ENCODE data around the gene CCR5. TPM values are rescaled to one million over a fixed set of nuclear protein-coding genes. Genes with fewer than 3 reads are reported as not detected.

Gene CCR5
- total RNA-seq, 1 donor from 2014 or later = 0.22 TPM

GRCh38 chr3:46353647-46354410 lies 16.9 kb upstream of the CCR5 start, which contains the start of gene CCR2:
Gene CCR2, plus strand, starts transcription at chr3:46354111. Its CDS starts 3,417 bp downstream, at chr3:46357528.
- DNase-seq (ENCODE audit: extremely low spot score, unreplicated experiment) = no peak
- H3K4me3 Mint-ChIP-seq = no peak within 1 kb of the TSS
- H3K36me3 Mint-ChIP-seq = no peaks in the 10 kb centered on the region
- TF ChIP-seq CTCF (conservative IDR thresholded peaks at IDR 0.05) = no peak
- H3K9me3 Mint-ChIP-seq = no peaks in the 10 kb centered on the region
- H3K27ac Mint-ChIP-seq = no peak within 1 kb of the TSS
- no peaks in the 10 kb centered on the region for H3K4me1 Mint-ChIP-seq (ENCODE audit: unreplicated experiment)
- H3K27me3 Mint-ChIP-seq = peaks cover 80% of the 10 kb centered on the region

- H3K27me3 Mint-ChIP-seq = peaks cover 79% of the 10 kb centered on the region
- TF ChIP-seq CTCF (conservative IDR thresholded peaks at IDR 0.05) = no peak
Measured at GRCh38 chr3:46354478-46354877, 16.3 kb upstream of the CCR5 start.

GRCh38 chr3:46354984-46355383 lies 15.8 kb upstream of the CCR5 start:
- Mint-ChIP-seq H3K9me3 (no peaks in the 10 kb centered on the region), H3K4me1 (ENCODE audit: unreplicated experiment) (no peaks in the 10 kb centered on the region), H3K27me3 (peaks cover 81% of the 10 kb centered on the region), H3K27ac (no peak overlapping the region), H3K36me3 (no peaks in the 10 kb centered on the region), H3K4me3 (no peak overlapping the region)
- no peak for DNase-seq (ENCODE audit: extremely low spot score, unreplicated experiment)
- TF ChIP-seq CTCF (conservative IDR thresholded peaks at IDR 0.05) = no peak

More at GRCh38 chr3:46354478-46354877, 16.3 kb upstream of the CCR5 start:
- Mint-ChIP-seq H3K36me3 (no peaks in the 10 kb centered on the region), H3K9me3 (no peaks in the 10 kb centered on the region), H3K27ac (no peak overlapping the region), H3K4me1 (ENCODE audit: unreplicated experiment) (no peaks in the 10 kb centered on the region), H3K4me3 (no peak overlapping the region)
- no peak for DNase-seq (ENCODE audit: extremely low spot score, unreplicated experiment)

GRCh38 chr3:46356276-46356675 lies 14.5 kb upstream of the CCR5 start:
- TF ChIP-seq CTCF (conservative IDR thresholded peaks at IDR 0.05) = no peak
- no peak overlapping the region for H3K4me3 Mint-ChIP-seq
- no peak for DNase-seq (ENCODE audit: extremely low spot score, unreplicated experiment)
- no peaks in the 10 kb centered on the region for H3K9me3 Mint-ChIP-seq
- no peaks in the 10 kb centered on the region for H3K36me3 Mint-ChIP-seq
- H3K4me1 Mint-ChIP-seq (ENCODE audit: unreplicated experiment) = no peaks in the 10 kb centered on the region
- peaks cover 73% of the 10 kb centered on the region for H3K27me3 Mint-ChIP-seq
- H3K27ac Mint-ChIP-seq = no peak overlapping the region

- TF ChIP-seq CTCF (conservative IDR thresholded peaks at IDR 0.05) = no peak
- DNase-seq (ENCODE audit: extremely low spot score, unreplicated experiment) = no peak
- no peaks in the 10 kb centered on the region for H3K9me3 Mint-ChIP-seq
- H3K4me1 Mint-ChIP-seq (ENCODE audit: unreplicated experiment) = no peaks in the 10 kb centered on the region
- H3K4me3 Mint-ChIP-seq = no peak overlapping the region
- no peak overlapping the region for H3K27ac Mint-ChIP-seq
- no peaks in the 10 kb centered on the region for H3K36me3 Mint-ChIP-seq
- peaks cover 67% of the 10 kb centered on the region for H3K27me3 Mint-ChIP-seq
Measured at GRCh38 chr3:46356909-46357308, 13.8 kb upstream of the CCR5 start.

Measured in type B pancreatic cell (in vitro differentiated cells).